Body of pancreas (tissue), 4 donors: ENCODE data around the gene GMPPB.

Experiments
- CTCF ChIP-seq, 7 experiments: fragments of 450-650 bp in 4 of 7; fragments of 200-600 bp in 3 of 7; sonication (generic) in 3 of 7; IDR thresholded peaks; one replicate each; pipeline ENCODE4 v1.5.1; 2016 to 2019; ENCODE audit warnings: antibody characterized with exemption in 7 of 7
- POLR2A ChIP-seq, 3 donors: fragments of 450-650 bp; IDR thresholded peaks; one replicate each; pipeline ENCODE4 v1.6.1; 2016; ENCODE audit warnings: antibody characterized with exemption in 3 of 3, mild to moderate bottlenecking in 2 of 3

DNA sequence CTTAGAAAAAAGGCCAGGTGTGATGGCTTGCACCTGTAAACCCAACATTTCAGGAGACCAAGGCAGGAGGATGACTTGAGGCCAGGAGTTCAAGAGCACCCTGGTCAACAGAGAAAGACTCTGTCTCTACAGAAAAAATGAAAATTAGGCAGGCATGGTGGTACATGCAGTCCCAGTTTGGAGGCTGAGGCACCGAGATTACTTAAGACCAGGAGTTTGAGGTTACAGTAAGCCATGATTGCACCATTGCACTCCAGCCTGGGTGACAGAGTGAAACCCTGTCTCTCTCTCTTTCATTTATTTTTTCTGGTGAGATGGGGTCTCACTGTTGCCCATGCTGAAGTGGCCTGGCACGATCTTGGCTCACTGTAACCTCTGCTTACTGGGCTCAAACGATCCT is 37.9 kb upstream of the GMPPB start:
- TF ChIP-seq CTCF (IDR thresholded peaks at IDR 0.05) = no peak
- no peak for TF ChIP-seq POLR2A (IDR thresholded peaks at IDR 0.05)
